ENCODE results near the gene PDAP1. TPM values are rescaled to one million over a fixed set of nuclear protein-coding genes. Genes with fewer than 3 reads are reported as not detected.

The PDAP1 gene
- total and polyA plus RNA-seq, 10 of the 15 experiments (the other 5 are each of a cell fraction or from before 2014, with no cell fraction given): 6.6 to 200 (median 87.7) TPM

DNA sequence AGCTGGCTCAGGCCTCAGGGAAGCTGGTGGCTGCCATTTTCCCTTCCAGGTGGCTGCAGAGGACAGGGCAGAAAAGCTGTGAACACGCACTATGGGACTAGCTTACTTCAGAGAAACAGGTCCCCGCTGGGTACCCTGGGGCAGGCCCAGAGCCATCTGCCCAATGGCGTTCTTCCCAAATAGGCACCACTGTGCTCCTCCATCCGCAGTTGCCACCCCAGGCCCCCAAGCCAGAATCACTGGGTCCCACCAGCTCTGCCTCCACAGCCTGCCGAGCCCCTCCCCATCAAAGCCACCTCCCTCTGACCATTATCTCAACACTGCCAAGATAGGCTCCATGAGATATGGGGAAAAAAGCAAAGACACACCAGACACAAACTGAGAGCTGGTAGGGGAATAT is 11.8 kb upstream of the PDAP1 start:
- H3K79me2 ChIP-seq (ENCODE audit: control insufficient read depth, insufficient read depth, low read length): no peaks in the 10 kb centered on the region
- H3K36me3 ChIP-seq (ENCODE audit: control insufficient read depth in 2 of 2, insufficient read depth in 2 of 2, low read length in 1 of 2): peaks cover 11 to 35% of the 10 kb centered on the region in 2 experiments
- BruUV-seq (replicated peaks): no TSS peak
- CTCF ChIA-PET: interaction anchor here (0.6 to 1.4 kb wide), 3 partner anchors 11 to 340 kb away, joined by 3 read pairs; partner anchors contain the start of gene BUD31
- FAIRE-seq (no peak), ATAC-seq (no peak), DNase-seq (ENCODE audit: low read depth, low spot score) (no peak)
- H2AFZ ChIP-seq (ENCODE audit: control insufficient read depth, low read depth, low read length): no peak overlapping the region
- H3K9ac ChIP-seq (ENCODE audit: control insufficient read depth, insufficient read depth, low read length): no peak overlapping the region
- no peaks in the 10 kb centered on the region for H3K9me3 ChIP-seq (replicated peaks; ENCODE audit: control insufficient read depth, insufficient read depth, low read length)
- POLR2A ChIA-PET: interaction anchor here (0.8 to 1.7 kb wide), 3 partner anchors 11 to 17 kb away, joined by 3 to 7 read pairs (median 3); partner anchors contain the start of gene BUD31
- intact Hi-C loops (cut with micrococcal nuclease; ENCODE audit: unreplicated experiment): no loop called here
- in situ Hi-C loops (cut with MboI): no loop called here
- 0 out of 2 replicates have a peak, but pooled peaks have one; percentile 3 for TF ChIP-seq PML (IDR thresholded peaks at IDR 0.05; ENCODE audit: low read length)
- TF ChIP-seq, protein P1, sequence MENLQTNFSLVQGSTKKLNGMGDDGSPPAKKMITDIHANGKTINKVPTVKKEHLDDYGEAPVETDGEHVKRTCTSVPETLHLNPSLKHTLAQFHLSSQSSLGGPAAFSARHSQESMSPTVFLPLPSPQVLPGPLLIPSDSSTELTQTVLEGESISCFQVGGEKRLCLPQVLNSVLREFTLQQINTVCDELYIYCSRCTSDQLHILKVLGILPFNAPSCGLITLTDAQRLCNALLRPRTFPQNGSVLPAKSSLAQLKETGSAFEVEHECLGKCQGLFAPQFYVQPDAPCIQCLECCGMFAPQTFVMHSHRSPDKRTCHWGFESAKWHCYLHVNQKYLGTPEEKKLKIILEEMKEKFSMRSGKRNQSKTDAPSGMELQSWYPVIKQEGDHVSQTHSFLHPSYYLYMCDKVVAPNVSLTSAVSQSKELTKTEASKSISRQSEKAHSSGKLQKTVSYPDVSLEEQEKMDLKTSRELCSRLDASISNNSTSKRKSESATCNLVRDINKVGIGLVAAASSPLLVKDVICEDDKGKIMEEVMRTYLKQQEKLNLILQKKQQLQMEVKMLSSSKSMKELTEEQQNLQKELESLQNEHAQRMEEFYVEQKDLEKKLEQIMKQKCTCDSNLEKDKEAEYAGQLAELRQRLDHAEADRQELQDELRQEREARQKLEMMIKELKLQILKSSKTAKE (IDR thresholded peaks at IDR 0.05; ENCODE audit: low read depth, poor library complexity, severe bottlenecking): no peak
- no peak overlapping the region for H3K27ac ChIP-seq (ENCODE audit: control insufficient read depth, insufficient read depth)
- no peak overlapping the region for H3K4me2 ChIP-seq (ENCODE audit: control insufficient read depth, insufficient read depth)
- RAD21 ChIA-PET (ENCODE audit: unreplicated experiment): no interaction called here
- no peaks in the 10 kb centered on the region for H3K4me1 ChIP-seq (ENCODE audit: control insufficient read depth, insufficient read depth, low read length)
- no peaks in the 10 kb centered on the region for H4K20me1 ChIP-seq (ENCODE audit: control insufficient read depth, insufficient read depth)
- H3K27me3 ChIP-seq (replicated peaks in 1 of 2; ENCODE audit: control insufficient read depth in 2 of 2, insufficient read depth in 2 of 2, low read length in 1 of 2): no peaks in the 10 kb centered on the region
- SMC1A ChIA-PET (ENCODE audit: uncharacterized antibody, unreplicated experiment): interaction anchor here (1.5 kb wide), 1 partner anchor 15 kb away, joined by 4 read pairs; no protein-coding TSS in a partner anchor
- WGBS (ENCODE audit: insufficient coverage, insufficient replicate concordance, low lambda C conversion rate, missing lambda C conversion rate): 98% methylated on average over 5 of the region's 5 CpGs
- H3K4me3 ChIP-seq: no peak overlapping the region

DNA sequence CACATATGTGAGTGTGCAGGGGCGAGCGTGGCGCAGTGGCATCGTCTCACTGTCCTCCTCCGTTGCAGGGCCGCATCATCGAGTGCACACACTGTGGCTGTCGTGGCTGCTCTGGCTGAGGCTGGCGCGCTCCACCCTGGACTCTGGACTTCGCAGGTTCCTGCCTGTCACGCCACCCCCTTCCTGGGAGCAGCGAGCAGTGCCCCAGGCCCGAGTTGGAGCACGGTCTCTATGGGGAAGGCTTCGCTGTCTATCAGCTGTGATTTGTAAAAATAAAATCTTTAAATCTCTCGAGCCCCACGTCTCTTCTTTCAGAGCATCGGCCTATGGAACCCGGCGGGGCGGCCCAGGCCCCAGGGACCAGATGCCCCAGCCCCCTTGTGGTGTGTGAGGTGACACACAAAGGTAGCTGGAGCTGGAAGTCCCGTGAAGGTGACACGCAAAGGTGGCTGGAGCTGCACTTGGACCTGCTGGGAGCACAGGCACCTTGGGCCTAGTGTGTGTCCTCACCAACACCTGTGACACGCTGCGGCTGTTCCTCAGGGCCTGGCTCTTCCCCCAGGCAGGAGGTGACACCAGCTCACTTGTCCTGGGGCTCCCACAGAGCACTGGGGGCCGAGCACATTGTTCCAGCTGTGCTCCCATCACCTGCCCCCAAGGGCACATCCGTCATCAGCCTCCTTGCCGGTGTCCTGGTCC is 11.1 kb upstream of the PDAP1 start:
- H3K4me1 ChIP-seq (ENCODE audit: control insufficient read depth, insufficient read depth, low read length): no peaks in the 10 kb centered on the region
- H4K20me1 ChIP-seq (ENCODE audit: control insufficient read depth, insufficient read depth): no peaks in the 10 kb centered on the region
- DNase-seq (ENCODE audit: low read depth, low spot score) (no peak), FAIRE-seq (no peak), ATAC-seq (no peak)
- peak; percentile 64 for TF ChIP-seq POLR2A (IDR thresholded peaks at IDR 0.05; ENCODE audit: low read depth, low read length)
- no peak for TF ChIP-seq TARDBP (IDR thresholded peaks at IDR 0.05; ENCODE audit: borderline replicate concordance)
- ChIA-PET RAD21 (ENCODE audit: unreplicated experiment) (no interaction called here), CTCF (interaction anchor here (1.0 to 1.4 kb wide), 2 partner anchors 10 to 55 kb away, joined by 3 read pairs; partner anchors contain the start of gene BUD31), SMC1A (ENCODE audit: uncharacterized antibody, unreplicated experiment) (interaction anchor here (1.5 kb wide), 1 partner anchor 16 kb away, joined by 4 read pairs; no protein-coding TSS in a partner anchor), POLR2A (interaction anchor here (0.5 to 1.7 kb wide), 3 partner anchors 10 to 92 kb away, joined by 3 to 7 read pairs (median 3); partner anchors contain the start of gene BUD31)
- H3K79me2 ChIP-seq (ENCODE audit: control insufficient read depth, insufficient read depth, low read length): no peaks in the 10 kb centered on the region
- H2AFZ ChIP-seq (ENCODE audit: control insufficient read depth, low read depth, low read length): no peak overlapping the region
- no peaks in the 10 kb centered on the region for H3K27me3 ChIP-seq (replicated peaks in 1 of 2; ENCODE audit: control insufficient read depth in 2 of 2, insufficient read depth in 2 of 2, low read length in 1 of 2)
- in situ Hi-C loops (cut with MboI) (no loop called here), intact Hi-C loops (cut with micrococcal nuclease; ENCODE audit: unreplicated experiment) (no loop called here)
- H3K9ac ChIP-seq (ENCODE audit: control insufficient read depth, insufficient read depth, low read length): no peak overlapping the region
- H3K27ac ChIP-seq (ENCODE audit: control insufficient read depth, insufficient read depth): no peak overlapping the region
- H3K4me3 ChIP-seq: no peak overlapping the region
- no TSS peak for BruUV-seq (replicated peaks)
- H3K9me3 ChIP-seq (replicated peaks; ENCODE audit: control insufficient read depth, insufficient read depth, low read length): no peaks in the 10 kb centered on the region
- 95% methylated on average over 20 of the region's 29 CpGs for WGBS (ENCODE audit: insufficient coverage, insufficient replicate concordance, low lambda C conversion rate, missing lambda C conversion rate)
- no peak overlapping the region for H3K4me2 ChIP-seq (ENCODE audit: control insufficient read depth, insufficient read depth)
- H3K36me3 ChIP-seq (ENCODE audit: control insufficient read depth in 2 of 2, insufficient read depth in 2 of 2, low read length in 1 of 2): peaks cover 19 to 30% of the 10 kb centered on the region in 2 experiments
